AG09319 (cell line): ENCODE measurements around the gene STAB2.

Experiments
- DNase-seq: peaks from one replicate; pipeline ENCODE4 v3.0.0-alpha.2; 2010; ENCODE audit warnings: low read depth; ENCODE audit errors: extremely low read depth
- CTCF ChIP-seq: IDR thresholded peaks from 2 replicates; pipeline ENCODE4 v1.5.1; 2011; ENCODE audit warnings: low read depth, mild to moderate bottlenecking, inconsistent platforms, low read length, moderate library complexity

Gene STAB2

DNA sequence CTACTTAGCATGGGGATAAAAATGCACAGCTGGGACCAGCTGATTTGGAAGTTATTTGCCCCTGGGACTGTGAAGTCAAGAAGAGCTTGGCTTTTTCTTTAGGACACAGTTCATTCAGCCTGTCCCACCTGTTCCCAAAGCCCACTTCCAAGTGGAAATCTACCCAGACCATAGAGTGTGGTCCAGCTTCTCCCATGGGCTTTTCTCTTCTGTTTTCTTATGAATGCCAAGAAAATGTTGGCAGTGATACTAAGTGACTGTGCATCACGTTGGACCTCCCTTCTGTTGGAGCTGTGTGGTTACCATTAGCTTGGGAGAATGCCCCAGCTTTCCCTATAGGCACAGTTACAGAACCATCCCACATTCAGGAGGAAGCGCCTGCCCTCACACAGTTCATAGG, 164.5 kb downstream of the STAB2 start:
- no peak for DNase-seq
- TF ChIP-seq CTCF = no peak

- no peak for TF ChIP-seq CTCF
Observed at GRCh38 chr12:103755425-103755824, 168.4 kb downstream of the STAB2 start.

GRCh38 chr12:103756443-103756842, 169.4 kb downstream of the STAB2 start:
- DNase-seq = no peak
- no peak for TF ChIP-seq CTCF

More at GRCh38 chr12:103755425-103755824, 168.4 kb downstream of the STAB2 start:
- no peak for DNase-seq

GRCh38 chr12:103757248-103757647, 170.2 kb downstream of the STAB2 start:
- TF ChIP-seq CTCF = no peak
- no peak for DNase-seq

DNA sequence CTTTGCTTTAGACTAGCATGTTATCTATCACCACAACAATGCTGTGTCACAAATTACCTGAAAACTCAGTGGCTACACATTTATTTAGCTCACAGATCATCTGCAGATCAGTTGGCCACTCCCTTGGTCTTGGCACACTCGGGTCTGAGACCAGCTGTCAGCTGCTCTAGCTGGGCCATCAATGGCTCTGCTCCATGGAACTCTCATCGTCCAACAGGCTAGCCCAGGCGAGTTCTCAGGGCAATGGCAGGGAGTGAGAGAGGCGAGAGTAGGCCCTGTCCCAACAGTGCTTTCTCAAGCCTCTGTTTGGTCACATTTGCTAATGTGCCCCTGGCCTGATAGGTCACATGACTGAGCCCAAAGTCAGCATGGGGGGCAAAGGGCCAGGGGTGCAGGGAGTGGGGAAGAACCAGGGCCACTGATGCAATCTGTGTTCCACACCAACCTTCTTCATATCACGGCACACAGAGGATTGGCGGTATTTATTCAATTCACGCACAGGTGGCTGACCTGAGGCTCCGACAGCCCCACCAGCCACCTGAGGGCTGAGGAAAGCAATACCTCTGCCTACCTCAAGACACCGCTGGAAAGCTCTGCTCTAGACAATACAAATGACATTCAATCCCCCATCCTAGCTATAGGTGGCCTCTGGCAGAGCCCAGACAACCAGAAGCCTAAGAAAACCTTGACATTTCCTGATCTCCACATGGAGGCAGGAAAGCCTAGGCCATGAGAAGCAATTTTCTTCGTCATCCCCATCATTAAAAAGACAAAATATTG, 171.4 kb downstream of the STAB2 start:
- DNase-seq = no peak

GRCh38 chr12:103762473-103762872, 175.4 kb downstream of the STAB2 start:
- DNase-seq = no peak
- no peak for TF ChIP-seq CTCF

More for the DNA sequence above, 171.4 kb downstream of the STAB2 start:
- TF ChIP-seq CTCF = no peak

GRCh38 chr12:103765322-103765721, 178.2 kb downstream of the STAB2 start:
- no peak for TF ChIP-seq CTCF
- no peak for DNase-seq
